Erythroblast (primary cell): ENCODE results near the gene TEAD2.

ENCODE experiments used
- GATA1 ChIP-seq: IDR thresholded peaks from 2 replicates; pipeline ENCODE4 v1.6.1; 2011; ENCODE audit warnings: low read depth, mild to moderate bottlenecking, control low read depth, low read length, moderate library complexity
- POLR2A ChIP-seq: IDR thresholded peaks from 2 replicates; pipeline ENCODE4 v1.6.1; 2011; ENCODE audit warnings: mild to moderate bottlenecking, low read length

DNA sequence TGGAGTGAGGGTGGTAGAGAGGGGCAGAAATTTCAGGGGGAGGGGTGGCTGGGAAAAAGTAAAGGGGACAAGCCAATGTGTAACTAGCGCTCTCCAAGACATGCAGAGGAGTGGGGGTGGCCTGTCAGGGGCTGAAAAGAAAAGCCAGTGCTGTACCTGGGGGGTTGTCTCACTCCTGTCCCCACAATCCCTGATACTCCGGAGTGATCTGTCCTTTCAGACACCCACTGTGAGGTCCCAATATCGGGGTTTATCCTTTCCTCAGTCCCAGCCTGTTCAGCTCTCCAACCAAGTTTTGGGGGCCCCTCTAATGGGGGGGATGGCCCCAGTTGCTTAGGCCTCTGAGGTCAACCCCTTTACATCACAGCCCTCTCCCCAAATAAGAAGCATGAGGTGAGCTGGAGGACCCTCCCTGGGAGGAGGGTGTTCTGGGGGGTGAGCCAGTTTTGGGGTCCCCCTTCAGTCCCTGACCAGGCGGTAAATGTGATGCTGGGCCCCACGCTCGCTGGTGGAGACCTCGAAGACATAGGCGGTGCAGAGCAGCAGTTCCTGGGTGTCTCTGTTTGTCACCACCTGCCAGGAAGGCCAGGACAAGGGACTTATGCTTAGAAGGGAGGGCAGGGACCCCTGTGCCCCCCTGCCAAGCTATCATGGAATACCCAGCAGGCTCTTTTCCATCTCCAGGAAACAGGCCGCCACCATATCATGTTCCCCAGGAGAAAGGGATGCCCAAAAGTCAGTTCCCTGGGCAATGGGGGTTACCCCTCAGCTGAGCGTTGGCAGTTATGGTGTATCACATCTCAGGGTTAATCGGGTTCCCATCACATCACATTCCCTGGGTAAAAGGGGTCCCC, 21.1 kb downstream of the TEAD2 start:
- TF ChIP-seq POLR2A (no peak), GATA1 (no peak)
